ENCODE data around the gene BAG3. TPM values are rescaled to one million over a fixed set of nuclear protein-coding genes. Genes with fewer than 3 reads are reported as not detected.
A peak's percentile ranks its signal among the peaks of the same experiment; 100 is the strongest.

The BAG3 gene
- total RNA-seq, 2 experiments from 2014 or later: 13.4 to 14.3 TPM

- ChIA-PET POLR2A (no interaction called here), CTCF (interaction anchor here (1.3 to 1.4 kb wide), 2 partner anchors 7 to 9 kb away, joined by 3 to 4 read pairs; no protein-coding TSS in a partner anchor)
- peaks cover 4% of the 10 kb centered on the region for H3K36me3 Mint-ChIP-seq (ENCODE audit: low read depth)
- ATAC-seq (no peak), DNase-seq (no peak)
- H3K27me3 Mint-ChIP-seq: no peaks in the 10 kb centered on the region
- H3K27ac Mint-ChIP-seq: no peak overlapping the region
- no peak for TF ChIP-seq CTCF (IDR thresholded peaks at IDR 0.05)
- H3K9me3 Mint-ChIP-seq: no peaks in the 10 kb centered on the region
- intact Hi-C loops (cut with micrococcal nuclease): no loop called here
- H3K4me1 Mint-ChIP-seq (ENCODE audit: low read depth): peaks cover 20% of the 10 kb centered on the region
- H3K4me3 Mint-ChIP-seq: no peak overlapping the region
These were observed 26.9 kb downstream of the BAG3 start for GRCh38 chr10:119677904-119678755.

GRCh38 chr10:119679480-119679829, 28.3 kb downstream of the BAG3 start:
- POLR2A ChIA-PET: no interaction called here

GRCh38 chr10:119680050-119680449, 28.9 kb downstream of the BAG3 start:
- no peak for TF ChIP-seq CTCF (IDR thresholded peaks at IDR 0.05)

More at GRCh38 chr10:119679480-119679829, 28.3 kb downstream of the BAG3 start:
- Mint-ChIP-seq H3K36me3 (ENCODE audit: low read depth) (peaks cover 3% of the 10 kb centered on the region), H3K9me3 (no peaks in the 10 kb centered on the region), H3K4me1 (ENCODE audit: low read depth) (peaks cover 20% of the 10 kb centered on the region), H3K4me3 (no peak overlapping the region), H3K27ac (no peak overlapping the region), H3K27me3 (no peaks in the 10 kb centered on the region)
- TF ChIP-seq CTCF (IDR thresholded peaks at IDR 0.05): no peak
- ATAC-seq (no peak), DNase-seq (no peak)
- CTCF ChIA-PET: interaction anchor here (1.0 kb wide), 1 partner anchor 180 kb away, joined by 4 read pairs; no protein-coding TSS in a partner anchor
- intact Hi-C loops (cut with micrococcal nuclease): no loop called here

GRCh38 chr10:119680650-119681081, 29.5 kb downstream of the BAG3 start:
- no peaks in the 10 kb centered on the region for H3K9me3 Mint-ChIP-seq
- H3K27ac Mint-ChIP-seq: no peak overlapping the region
- peaks cover 20% of the 10 kb centered on the region for H3K4me1 Mint-ChIP-seq (ENCODE audit: low read depth)
- TF ChIP-seq CTCF (IDR thresholded peaks at IDR 0.05): no peak
- intact Hi-C loops (cut with micrococcal nuclease): loop anchor here (10.0 kb wide), 1 partner anchor 154 kb away; no protein-coding TSS in a partner anchor
- ATAC-seq (peak; percentile 40), DNase-seq (no peak)
- ChIA-PET CTCF (interaction anchor here (1.0 kb wide), 1 partner anchor 179 kb away, joined by 4 read pairs; no protein-coding TSS in a partner anchor), POLR2A (no interaction called here)
- no peak overlapping the region for H3K4me3 Mint-ChIP-seq
- H3K27me3 Mint-ChIP-seq: no peaks in the 10 kb centered on the region
- peaks cover 3% of the 10 kb centered on the region for H3K36me3 Mint-ChIP-seq (ENCODE audit: low read depth)

More at GRCh38 chr10:119680050-119680449, 28.9 kb downstream of the BAG3 start:
- CTCF ChIA-PET: interaction anchor here (1.0 kb wide), 1 partner anchor 179 kb away, joined by 4 read pairs; no protein-coding TSS in a partner anchor
- ATAC-seq (no peak), DNase-seq (no peak)
- no peaks in the 10 kb centered on the region for H3K27me3 Mint-ChIP-seq
- intact Hi-C loops (cut with micrococcal nuclease): loop anchor here (10.0 kb wide), 1 partner anchor 155 kb away; no protein-coding TSS in a partner anchor
- no peaks in the 10 kb centered on the region for H3K9me3 Mint-ChIP-seq
- H3K27ac Mint-ChIP-seq: no peak overlapping the region
- H3K36me3 Mint-ChIP-seq (ENCODE audit: low read depth): peaks cover 3% of the 10 kb centered on the region
- peaks cover 20% of the 10 kb centered on the region for H3K4me1 Mint-ChIP-seq (ENCODE audit: low read depth)
- POLR2A ChIA-PET: no interaction called here
- H3K4me3 Mint-ChIP-seq: no peak overlapping the region
